Activated naive CD8-positive, alpha-beta T cell treated with anti-CD3 and anti-CD28 coated beads, Interleukin-2, amount 50 U/mL, for 24 hours (primary cell): Measurements from ENCODE around the gene SUSD3.

Source experiments
- ATAC-seq: fragments of 150-1000 bp; cut with Tn5 transposase; one replicate; pipeline ENCODE4 v1.10.0; 2021
- DNase-seq: peaks from one replicate; pipeline ENCODE4 v3.0.0; 2021
- H3K27ac Mint-ChIP-seq: one replicate; pipeline ENCODE4 v1.8.0; 2021; ENCODE audit warnings: mild to moderate bottlenecking, mixed read lengths
- H3K27me3 Mint-ChIP-seq: one replicate; pipeline ENCODE4 v1.8.0; 2021; ENCODE audit warnings: mixed read lengths
- H3K36me3 Mint-ChIP-seq: one replicate; pipeline ENCODE4 v1.8.0; 2021; ENCODE audit warnings: low read depth, mixed read lengths
- H3K4me1 Mint-ChIP-seq: one replicate; pipeline ENCODE4 v1.8.0; 2021; ENCODE audit warnings: mixed read lengths
- H3K4me3 Mint-ChIP-seq: one replicate; pipeline ENCODE4 v1.8.0; 2021; ENCODE audit warnings: mild to moderate bottlenecking, moderate library complexity, mixed read lengths
- H3K9me3 Mint-ChIP-seq: one replicate; pipeline ENCODE4 v1.8.0; 2021; ENCODE audit warnings: mixed read lengths

The SUSD3 gene

DNA sequence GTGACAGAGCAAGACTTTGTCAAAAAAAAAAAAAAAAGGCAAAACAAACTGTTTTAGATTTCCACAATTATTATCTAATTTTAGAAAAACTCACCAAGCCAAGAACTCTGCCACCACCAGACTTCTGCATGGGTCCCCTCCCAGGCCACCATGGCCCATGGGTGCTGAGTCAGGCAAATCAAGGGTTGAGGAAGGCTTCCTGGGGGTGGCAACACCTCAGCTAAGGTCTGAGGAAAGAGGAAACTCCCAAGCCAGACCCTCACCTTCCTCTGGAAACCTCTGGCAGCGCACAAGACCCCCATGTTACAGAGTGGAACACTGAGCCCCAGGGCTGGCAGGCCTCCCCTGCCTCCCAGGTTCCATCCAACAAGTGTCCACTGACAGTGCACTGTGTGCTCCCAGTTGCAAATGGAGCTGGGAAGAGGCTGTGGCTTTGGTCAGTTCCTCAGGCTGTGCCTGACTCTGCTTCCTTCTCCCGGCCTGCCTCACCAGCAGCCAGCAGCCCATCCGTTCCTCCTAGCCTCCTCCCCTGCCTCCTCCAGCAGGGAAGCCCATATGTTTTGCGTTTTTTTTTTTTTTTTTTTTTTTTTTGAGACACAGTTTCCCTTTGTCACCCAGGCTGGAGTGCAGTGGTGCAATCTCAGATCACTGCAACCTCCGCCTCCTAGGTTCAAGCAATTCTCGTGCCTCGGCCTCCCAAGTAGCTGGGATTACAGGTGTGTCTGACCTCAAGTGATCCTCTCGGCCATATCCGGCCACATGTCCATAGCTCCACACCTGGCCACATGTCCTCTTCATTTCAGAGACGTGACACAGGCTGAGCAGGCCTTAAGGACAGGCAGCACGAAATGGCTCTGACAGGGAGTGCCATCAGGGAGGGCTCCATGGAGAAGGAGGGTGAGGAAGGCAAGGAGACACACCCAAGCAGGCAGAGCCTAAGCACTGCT, 3.5 kb upstream of the SUSD3 start:
- DNase-seq: no peak
- no peaks in the 10 kb centered on the region for H3K9me3 Mint-ChIP-seq
- H3K4me1 Mint-ChIP-seq: peaks cover 30% of the 10 kb centered on the region
- no peaks in the 10 kb centered on the region for H3K36me3 Mint-ChIP-seq
- ATAC-seq: no peak
- H3K27me3 Mint-ChIP-seq: no peaks in the 10 kb centered on the region
- H3K27ac Mint-ChIP-seq: peak overlapping the region; percentile 46
- H3K4me3 Mint-ChIP-seq: no peak overlapping the region

DNA sequence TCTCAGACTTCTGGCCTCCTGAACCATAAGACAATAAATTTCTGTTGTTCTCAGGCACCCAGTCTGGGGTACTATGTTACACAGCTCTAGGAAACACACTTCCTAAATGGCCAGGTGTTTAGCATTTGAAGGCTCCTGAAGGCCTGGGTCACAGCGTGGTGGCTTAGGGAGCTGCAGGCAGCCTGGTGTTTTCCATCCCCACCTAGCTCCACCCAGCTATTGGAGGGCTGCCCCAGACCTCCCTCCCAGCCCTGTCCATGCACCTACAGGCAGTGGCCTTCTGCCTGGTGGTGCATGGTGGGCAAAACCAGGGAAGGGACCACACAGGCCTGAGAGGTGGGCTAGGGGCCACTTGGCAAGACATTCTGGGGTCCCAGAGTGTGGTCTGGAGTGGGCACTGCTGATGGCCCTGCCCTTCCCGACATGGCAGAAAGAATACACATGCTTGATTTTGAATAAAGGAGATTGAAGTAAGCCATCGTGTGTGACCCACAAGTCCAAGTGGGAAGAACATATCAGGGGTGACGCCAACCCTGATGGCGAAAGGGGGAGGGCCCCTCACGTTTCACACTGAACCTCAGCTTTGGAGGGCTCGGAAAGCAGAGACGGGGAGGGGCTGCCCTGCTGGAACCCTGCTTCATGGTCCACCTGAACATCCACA, 1.3 kb upstream of the SUSD3 start:
- H3K4me1 Mint-ChIP-seq: peaks cover 52% of the 10 kb centered on the region
- H3K27ac Mint-ChIP-seq: no peak overlapping the region
- no peak for ATAC-seq
- no peak overlapping the region for H3K4me3 Mint-ChIP-seq
- no peaks in the 10 kb centered on the region for H3K36me3 Mint-ChIP-seq
- no peak for DNase-seq
- no peaks in the 10 kb centered on the region for H3K27me3 Mint-ChIP-seq
- H3K9me3 Mint-ChIP-seq: no peaks in the 10 kb centered on the region

DNA sequence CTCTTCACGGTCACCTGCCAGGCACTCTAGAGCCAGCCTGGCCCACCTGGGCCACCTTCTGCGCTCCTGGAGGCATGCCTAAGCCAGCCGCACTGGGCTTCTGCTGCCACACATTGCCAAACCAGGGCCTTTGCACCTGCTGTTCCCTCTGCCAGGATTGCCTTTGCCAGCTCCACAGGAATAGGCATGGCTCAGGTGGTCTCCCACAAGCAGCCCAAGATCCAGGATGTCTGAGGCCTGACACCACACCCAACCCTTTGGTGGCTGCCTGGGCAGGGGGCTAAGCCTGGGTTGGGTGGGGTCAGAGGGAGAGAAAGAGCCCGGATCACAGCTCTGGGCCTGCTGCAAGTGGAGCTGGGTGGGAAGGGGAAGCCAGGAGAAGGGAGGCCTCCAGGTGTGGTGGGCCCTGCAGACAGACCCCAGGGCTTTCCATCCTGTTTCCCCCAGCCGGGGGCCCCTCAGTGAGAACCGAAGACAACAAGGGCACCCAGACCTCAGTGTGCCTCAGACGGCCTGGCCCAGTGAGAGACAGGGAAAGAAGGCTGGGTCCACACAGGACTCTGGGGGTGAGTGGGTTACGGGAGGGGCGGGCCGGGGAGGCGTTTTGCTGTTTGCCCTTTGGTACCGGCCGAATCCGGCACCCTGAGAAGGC, 672 bp upstream of the SUSD3 start:
- peak overlapping the region; percentile 67 for H3K27ac Mint-ChIP-seq
- peaks cover 58% of the 10 kb centered on the region for H3K4me1 Mint-ChIP-seq
- ATAC-seq (peak; percentile 8), DNase-seq (no peak)
- no peaks in the 10 kb centered on the region for H3K9me3 Mint-ChIP-seq
- H3K36me3 Mint-ChIP-seq: no peaks in the 10 kb centered on the region
- H3K27me3 Mint-ChIP-seq: no peaks in the 10 kb centered on the region
- H3K4me3 Mint-ChIP-seq: peak overlapping the region; percentile 13

DNA sequence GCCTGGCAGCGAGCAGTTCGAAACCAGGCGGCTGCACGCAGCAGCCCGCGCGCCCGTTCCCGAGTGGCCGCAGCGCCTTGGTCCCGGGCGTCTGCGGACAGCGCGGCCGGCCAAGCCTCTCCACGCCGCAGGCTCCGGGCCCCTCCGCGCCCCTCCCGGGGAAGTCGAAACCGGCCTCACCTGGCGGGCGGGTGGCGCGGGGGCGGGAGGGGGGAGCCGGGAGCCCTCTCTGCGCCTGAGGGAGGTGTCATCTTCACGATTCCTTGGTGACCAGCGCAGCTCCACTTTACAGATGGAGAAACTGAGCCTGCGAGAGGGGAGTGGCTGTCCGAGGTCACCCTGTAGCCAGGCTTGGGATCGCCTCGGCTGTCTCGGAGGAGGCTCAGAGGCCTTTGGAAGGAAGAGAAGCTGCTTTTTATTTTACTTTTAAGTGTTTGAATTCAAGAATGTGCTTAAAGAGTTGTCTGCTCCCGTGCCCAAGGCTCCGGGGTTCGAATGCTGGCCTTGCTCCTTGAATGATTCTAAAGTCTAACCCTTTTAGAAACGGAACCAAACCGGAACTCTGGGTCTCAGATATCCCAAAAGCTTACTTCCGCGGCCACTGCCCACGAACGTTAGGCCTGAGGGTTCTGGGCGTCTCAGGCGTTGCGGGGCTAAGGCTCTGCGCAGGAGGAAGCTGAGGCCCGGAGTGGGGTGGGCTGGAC, 662 bp downstream of the SUSD3 start:
- no peaks in the 10 kb centered on the region for H3K36me3 Mint-ChIP-seq
- peak overlapping the region; percentile 87 for H3K4me3 Mint-ChIP-seq
- no peaks in the 10 kb centered on the region for H3K9me3 Mint-ChIP-seq
- no peaks in the 10 kb centered on the region for H3K27me3 Mint-ChIP-seq
- ATAC-seq (peak; percentile 5), DNase-seq (peak; percentile 37)
- peak overlapping the region; percentile 87 for H3K27ac Mint-ChIP-seq
- peaks cover 62% of the 10 kb centered on the region for H3K4me1 Mint-ChIP-seq

DNA sequence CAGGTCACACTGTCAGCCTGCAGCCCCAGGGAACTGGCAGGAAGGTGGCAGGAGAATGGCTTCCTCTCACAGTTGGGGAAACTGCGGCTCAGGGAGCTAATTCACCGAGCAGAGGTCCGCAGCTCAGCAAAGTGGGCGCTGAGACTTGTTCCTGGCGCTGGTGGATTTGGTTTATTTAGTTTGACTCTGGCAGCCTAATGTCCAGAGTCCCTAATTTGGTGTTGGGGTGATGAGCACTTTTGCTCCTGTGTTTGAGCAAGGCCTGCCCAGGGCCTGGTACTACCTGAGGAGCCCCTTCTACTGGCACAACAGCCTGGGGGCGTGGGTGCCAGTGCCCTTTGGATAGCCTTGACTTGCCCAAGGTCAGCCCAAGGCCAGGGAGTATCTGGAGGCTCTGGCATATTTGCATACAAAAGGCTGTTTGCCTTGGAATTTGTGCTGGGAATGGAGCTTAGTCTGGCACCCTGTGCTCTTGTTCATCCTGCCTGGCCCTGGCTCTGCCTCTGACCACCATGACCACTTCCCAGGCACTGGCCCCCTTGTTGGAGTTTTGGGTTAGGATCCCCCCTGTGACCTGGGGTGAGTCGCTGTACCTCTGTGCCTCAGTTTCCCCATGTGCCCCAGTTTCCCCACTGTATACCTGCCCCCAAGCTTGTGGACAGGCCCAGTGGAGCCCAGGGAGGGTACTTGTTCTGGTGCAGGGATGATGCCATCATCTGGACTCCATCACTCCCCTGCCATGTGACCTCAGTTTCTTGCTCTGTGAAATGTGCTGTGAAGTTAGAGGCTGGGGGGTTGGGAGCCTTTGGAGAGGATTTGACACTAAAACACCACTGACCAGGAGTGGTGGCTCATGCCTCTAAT, 1.4 kb downstream of the SUSD3 start:
- ATAC-seq: no peak
- DNase-seq: no peak
- Mint-ChIP-seq H3K27me3 (no peaks in the 10 kb centered on the region), H3K4me1 (peaks cover 68% of the 10 kb centered on the region), H3K27ac (peak overlapping the region; percentile 87), H3K36me3 (peaks cover 2% of the 10 kb centered on the region), H3K4me3 (peak overlapping the region; percentile 87), H3K9me3 (no peaks in the 10 kb centered on the region)

DNA sequence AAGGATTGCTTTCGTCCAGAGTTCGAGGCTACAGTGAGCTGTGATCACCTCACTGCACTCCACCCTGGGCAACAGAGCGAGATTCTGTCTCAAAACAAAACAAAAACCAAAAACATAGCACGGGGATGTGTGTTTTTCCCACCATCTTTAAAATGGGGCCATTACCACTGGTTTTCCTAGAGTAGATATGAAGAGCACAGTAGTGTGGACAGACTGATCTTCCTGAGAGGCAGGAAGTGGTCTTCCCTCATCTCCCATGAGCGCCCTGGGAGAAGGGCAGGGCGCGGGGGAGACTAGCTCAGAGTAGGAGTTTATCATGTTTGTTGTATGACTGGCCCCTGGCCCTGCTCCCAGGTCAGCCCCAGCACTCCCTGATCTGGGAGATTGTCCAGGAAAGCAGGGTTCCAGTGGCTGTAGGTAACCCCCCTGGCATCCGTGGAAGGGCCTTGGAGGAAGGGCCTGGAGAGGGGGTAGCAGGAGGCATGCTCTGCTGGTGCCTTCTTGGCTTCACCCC, 2.3 kb downstream of the SUSD3 start:
- peak overlapping the region; percentile 87 for H3K4me3 Mint-ChIP-seq
- no peaks in the 10 kb centered on the region for H3K27me3 Mint-ChIP-seq
- DNase-seq (no peak), ATAC-seq (no peak)
- peak overlapping the region; percentile 87 for H3K27ac Mint-ChIP-seq
- H3K4me1 Mint-ChIP-seq: peaks cover 72% of the 10 kb centered on the region
- H3K9me3 Mint-ChIP-seq: no peaks in the 10 kb centered on the region
- peaks cover 2% of the 10 kb centered on the region for H3K36me3 Mint-ChIP-seq

DNA sequence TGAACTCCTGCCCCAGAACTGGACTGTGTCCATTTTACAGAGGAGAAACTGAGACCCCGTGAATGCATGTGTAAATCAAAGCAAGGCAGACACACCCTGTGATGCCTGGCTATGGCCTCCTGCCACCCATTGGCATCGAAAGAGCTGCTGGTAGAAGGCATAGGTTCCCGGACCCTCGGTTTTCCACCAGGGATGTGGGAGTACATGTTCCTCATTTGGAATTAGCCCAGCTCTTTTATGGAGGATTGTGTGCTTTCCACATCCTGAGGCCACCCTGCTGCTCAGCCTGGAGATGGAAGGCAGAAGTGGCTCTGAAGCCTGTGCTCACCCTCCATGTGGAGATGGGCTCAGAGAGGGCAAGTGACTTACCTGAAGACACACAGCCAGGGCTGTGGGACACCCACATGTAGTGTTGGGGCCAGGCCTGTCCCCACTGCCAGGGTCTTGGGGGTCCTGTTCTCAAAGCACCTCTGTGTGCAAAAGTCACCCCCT, 2.8 kb downstream of the SUSD3 start:
- Mint-ChIP-seq H3K27me3 (no peaks in the 10 kb centered on the region), H3K27ac (peak overlapping the region; percentile 87), H3K9me3 (no peaks in the 10 kb centered on the region), H3K4me1 (peaks cover 77% of the 10 kb centered on the region), H3K4me3 (peak overlapping the region; percentile 87), H3K36me3 (peaks cover 2% of the 10 kb centered on the region)
- DNase-seq: no peak
- no peak for ATAC-seq

DNA sequence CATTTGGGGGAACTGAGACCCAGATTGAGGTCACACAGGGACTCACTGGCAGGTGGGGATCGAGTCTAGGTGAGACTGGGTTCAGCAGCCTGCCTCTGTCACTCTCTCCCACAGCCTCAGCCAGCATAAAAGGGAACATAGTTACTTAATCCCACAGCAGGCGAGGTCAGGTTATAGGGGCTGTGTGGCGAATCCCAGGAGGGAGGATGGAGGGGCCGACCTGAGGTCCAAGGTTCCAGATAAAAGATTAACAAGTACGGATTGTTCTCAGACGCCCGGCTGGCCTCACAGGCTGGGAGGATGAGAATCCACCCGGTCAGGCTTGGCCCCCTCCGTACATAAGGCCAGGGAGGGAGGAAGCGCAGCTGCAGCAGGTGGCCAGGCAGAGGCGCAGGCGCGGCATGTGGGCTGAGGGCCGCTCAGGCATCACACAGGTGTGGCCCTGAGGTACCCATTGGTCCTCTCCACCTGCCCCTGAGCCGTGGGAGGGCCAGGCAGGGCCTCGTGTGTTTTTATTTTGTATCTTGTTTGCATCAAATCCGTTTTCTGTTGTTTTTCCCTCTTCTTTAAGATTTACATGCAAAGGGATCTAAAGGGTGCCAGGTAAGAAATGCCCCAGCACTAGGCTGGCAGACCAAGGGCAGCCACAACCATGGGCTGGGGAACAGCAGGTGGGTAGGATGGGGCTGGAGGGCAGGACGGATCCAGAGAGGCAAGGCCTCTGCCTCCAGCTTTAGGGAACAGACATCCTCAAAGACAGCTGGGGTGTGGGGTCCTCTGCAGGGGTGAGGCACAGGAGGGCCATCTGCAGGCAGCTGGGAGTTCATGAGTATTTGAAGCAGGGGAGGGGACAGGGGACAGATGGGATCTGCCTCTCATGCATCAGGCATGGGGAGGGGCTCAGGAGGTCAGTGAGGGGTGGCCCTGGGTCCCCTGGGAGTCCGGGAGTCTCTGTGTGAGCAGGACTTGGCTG, 3.6 kb downstream of the SUSD3 start:
- peaks cover 4% of the 10 kb centered on the region for H3K36me3 Mint-ChIP-seq
- ATAC-seq: no peak
- peak overlapping the region; percentile 87 for H3K4me3 Mint-ChIP-seq
- H3K27ac Mint-ChIP-seq: peak overlapping the region; percentile 87
- peak; percentile 41 for DNase-seq
- no peaks in the 10 kb centered on the region for H3K9me3 Mint-ChIP-seq
- no peaks in the 10 kb centered on the region for H3K27me3 Mint-ChIP-seq
- H3K4me1 Mint-ChIP-seq: peaks cover 83% of the 10 kb centered on the region

DNA sequence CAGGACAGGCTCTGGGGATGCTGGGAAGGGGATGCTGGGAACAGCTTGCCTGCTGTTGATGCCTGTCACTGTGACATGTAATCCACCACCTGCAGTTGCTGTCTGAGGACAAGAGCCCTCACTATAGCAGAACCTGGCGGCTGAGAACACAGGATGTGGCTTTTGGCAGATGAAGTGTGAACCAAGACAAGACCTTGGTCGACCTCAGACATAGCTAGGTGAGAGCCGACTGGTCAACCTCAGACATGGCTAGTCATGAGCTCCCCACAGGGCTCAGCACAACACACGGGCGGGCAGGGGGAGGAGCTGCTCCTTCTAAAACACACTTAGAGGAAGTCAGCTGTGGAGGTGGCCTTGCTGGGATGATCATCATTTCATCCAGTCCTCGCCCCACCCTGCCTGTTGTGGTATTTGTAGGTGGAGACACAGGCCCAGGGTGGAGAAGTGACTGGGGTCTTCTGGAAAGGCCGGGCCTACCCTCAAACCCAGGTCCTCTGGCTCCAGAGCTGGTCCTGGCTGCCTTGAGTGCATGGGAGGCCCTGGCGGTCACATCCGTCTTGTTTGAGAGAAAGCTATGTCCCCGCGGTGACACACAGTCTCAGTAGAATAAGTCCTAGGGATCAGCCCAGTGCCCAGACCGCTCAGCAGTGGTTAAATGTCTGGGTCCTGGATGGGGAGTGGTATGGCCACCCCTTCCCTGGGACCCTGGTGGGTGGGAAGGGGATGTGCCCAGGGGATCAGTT, 6.1 kb downstream of the SUSD3 start:
- H3K27me3 Mint-ChIP-seq: no peaks in the 10 kb centered on the region
- H3K9me3 Mint-ChIP-seq: no peaks in the 10 kb centered on the region
- DNase-seq: peak; percentile 85
- peak; percentile 96 for ATAC-seq
- peaks cover 15% of the 10 kb centered on the region for H3K36me3 Mint-ChIP-seq
- H3K27ac Mint-ChIP-seq: peak overlapping the region; percentile 92
- H3K4me1 Mint-ChIP-seq: peaks cover 94% of the 10 kb centered on the region
- peak overlapping the region; percentile 77 for H3K4me3 Mint-ChIP-seq

DNA sequence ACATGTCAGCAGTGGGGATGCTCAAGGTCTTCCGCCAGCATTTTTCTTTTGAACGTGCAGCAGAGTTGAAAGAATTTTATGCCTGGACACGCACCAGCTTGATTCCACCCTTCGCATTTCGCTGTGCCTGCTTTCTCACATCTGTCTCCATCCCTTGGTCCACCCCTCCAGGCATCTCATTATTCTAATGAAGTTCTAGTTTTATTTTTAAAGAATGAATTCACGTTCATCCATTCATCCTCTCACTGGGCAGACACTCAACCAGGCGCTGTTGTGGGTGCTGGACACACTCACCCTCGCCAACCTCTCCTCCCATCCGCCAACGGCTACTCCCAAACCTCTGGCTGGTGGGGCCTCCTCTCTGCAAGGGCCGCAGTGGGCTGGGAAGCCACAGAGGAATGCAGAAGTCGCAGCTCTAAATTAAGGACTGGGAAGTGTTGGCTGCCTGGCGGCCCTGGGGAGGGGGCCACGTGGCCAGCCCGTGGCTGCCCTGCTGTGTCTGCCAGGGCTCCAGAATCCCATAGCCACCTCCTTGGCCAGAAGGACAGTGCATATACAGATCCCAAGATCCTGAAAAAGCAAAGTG, 6.7 kb downstream of the SUSD3 start:
- Mint-ChIP-seq H3K27ac (peak overlapping the region; percentile 92), H3K27me3 (no peaks in the 10 kb centered on the region), H3K4me1 (peaks cover 87% of the 10 kb centered on the region), H3K9me3 (no peaks in the 10 kb centered on the region), H3K36me3 (peaks cover 15% of the 10 kb centered on the region), H3K4me3 (peak overlapping the region; percentile 77)
- ATAC-seq (no peak), DNase-seq (no peak)

DNA sequence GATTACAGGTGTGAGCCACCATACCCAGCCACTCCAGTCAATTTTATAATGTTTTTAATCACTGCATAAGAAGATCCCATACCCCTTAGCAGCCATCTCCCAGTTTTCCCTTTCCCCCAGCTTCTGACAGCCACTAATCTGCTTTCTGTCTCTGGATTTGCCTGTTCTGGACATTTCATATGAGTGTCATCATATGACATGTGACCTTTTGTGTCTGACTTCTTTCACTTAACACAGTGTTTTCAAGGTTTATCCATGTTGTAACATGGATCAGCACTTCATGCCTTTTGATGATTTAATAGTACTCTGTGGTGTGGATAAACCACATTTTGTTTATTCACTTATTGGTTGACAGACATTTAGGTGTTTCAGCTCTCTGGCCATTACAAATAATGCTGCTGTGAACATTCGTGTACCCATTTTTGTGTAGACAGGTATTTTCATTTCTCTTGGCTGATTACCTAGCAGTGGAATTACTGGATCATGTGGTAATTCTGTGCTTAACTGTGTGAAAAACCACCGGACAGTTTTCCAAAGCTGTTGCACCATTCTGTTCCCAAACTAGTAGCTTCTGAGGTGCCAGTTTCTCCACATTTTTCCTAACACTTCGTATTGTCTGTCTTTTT, 8.6 kb downstream of the SUSD3 start:
- no peak for DNase-seq
- peaks cover 20% of the 10 kb centered on the region for H3K36me3 Mint-ChIP-seq
- no peaks in the 10 kb centered on the region for H3K9me3 Mint-ChIP-seq
- no peak for ATAC-seq
- H3K4me1 Mint-ChIP-seq: peaks cover 79% of the 10 kb centered on the region
- no peak overlapping the region for H3K4me3 Mint-ChIP-seq
- no peaks in the 10 kb centered on the region for H3K27me3 Mint-ChIP-seq
- H3K27ac Mint-ChIP-seq: peak overlapping the region; percentile 47
